Epithelial cell of esophagus (primary cell): ENCODE measurements around the gene VAV1.

Source experiments
- DNase-seq: peaks from one replicate; pipeline ENCODE4 v3.0.0; 2010; ENCODE audit warnings: low read depth
- H3K4me3 ChIP-seq: 2 replicates; pipeline ENCODE4 v1.5.1; 2011; ENCODE audit warnings: mild to moderate bottlenecking, low read length, control low read depth
- CTCF ChIP-seq: IDR thresholded peaks from 2 replicates; pipeline ENCODE4 v1.5.1; 2011; ENCODE audit warnings: low read depth, mild to moderate bottlenecking, low read length, control low read depth, inconsistent platforms; ENCODE audit not compliant: insufficient read depth; ENCODE audit errors: missing control alignments

VAV1 gene

GRCh38 chr19:6842871-6843607, 70.5 kb downstream of the VAV1 start:
- no peak for TF ChIP-seq CTCF
- no peak for DNase-seq
- H3K4me3 ChIP-seq: no peak overlapping the region

- no peak for TF ChIP-seq CTCF
- H3K4me3 ChIP-seq: no peak overlapping the region
- no peak for DNase-seq
These were observed 75.3 kb downstream of the VAV1 start for GRCh38 chr19:6847828-6848200.

- H3K4me3 ChIP-seq: no peak overlapping the region
- DNase-seq: no peak
- no peak for TF ChIP-seq CTCF
These were observed 76.5 kb downstream of the VAV1 start for GRCh38 chr19:6848986-6849385.

GRCh38 chr19:6849876-6850275, 77.4 kb downstream of the VAV1 start:
- H3K4me3 ChIP-seq: no peak overlapping the region
- DNase-seq: no peak
- no peak for TF ChIP-seq CTCF

DNA sequence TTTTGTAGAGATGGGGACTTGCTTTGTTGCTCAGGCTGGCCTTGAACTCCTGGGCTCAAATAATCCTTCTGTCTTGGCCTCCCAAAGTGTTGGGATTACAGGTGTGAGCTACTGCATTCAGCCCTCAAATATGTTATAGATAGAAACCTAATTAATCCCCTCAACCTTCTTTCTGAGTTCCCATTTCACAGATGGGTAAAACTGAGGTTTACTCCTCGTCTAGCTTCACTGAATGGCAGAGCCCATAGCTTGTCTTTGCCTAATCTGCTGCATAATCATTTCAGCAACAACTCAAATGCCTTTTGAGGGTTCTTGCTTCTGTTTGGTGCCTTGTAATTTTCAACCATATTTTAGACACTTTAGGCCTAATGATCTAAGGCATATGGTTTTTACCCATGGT, 78.9 kb downstream of the VAV1 start:
- TF ChIP-seq CTCF: no peak
- DNase-seq: no peak
- H3K4me3 ChIP-seq: no peak overlapping the region

GRCh38 chr19:6852001-6852400, 79.5 kb downstream of the VAV1 start:
- no peak for TF ChIP-seq CTCF
- H3K4me3 ChIP-seq: no peak overlapping the region

GRCh38 chr19:6853868-6854267, 81.4 kb downstream of the VAV1 start:
- TF ChIP-seq CTCF: no peak
- H3K4me3 ChIP-seq: no peak overlapping the region
- DNase-seq: no peak

More at GRCh38 chr19:6852001-6852400, 79.5 kb downstream of the VAV1 start:
- no peak for DNase-seq
